Measurements from ENCODE around the gene RNF38.

Gene RNF38

GRCh38 chr9:36433386-36433785, 33.3 kb upstream of the RNF38 start:
- peaks cover 5% of the 10 kb centered on the region for H3K36me3 ChIP-seq
- no peak for TF ChIP-seq CTCF (IDR thresholded peaks at IDR 0.05)
- no peak overlapping the region for H3K27ac ChIP-seq
- no peak overlapping the region for H3K4me3 ChIP-seq (ENCODE audit: low read depth in 1 of 2, low read length in 1 of 2)
- H3K9me3 ChIP-seq: no peaks in the 10 kb centered on the region
- no peaks in the 10 kb centered on the region for H3K27me3 ChIP-seq
- H3K4me1 ChIP-seq (ENCODE audit: control insufficient read depth in 1 of 2, insufficient read depth in 1 of 2, low read depth in 1 of 2, low read length in 1 of 2): no peaks in the 10 kb centered on the region

- Histone ChIP-seq H3K4me1 (ENCODE audit: control insufficient read depth in 1 of 2, insufficient read depth in 1 of 2, low read depth in 1 of 2, low read length in 1 of 2) (no peaks in the 10 kb centered on the region), H3K36me3 (peaks cover 5% of the 10 kb centered on the region), H3K9me3 (no peaks in the 10 kb centered on the region), H3K27me3 (no peaks in the 10 kb centered on the region), H3K27ac (no peak overlapping the region), H3K4me3 (ENCODE audit: low read depth in 1 of 2, low read length in 1 of 2) (no peak overlapping the region)
- no peak for TF ChIP-seq CTCF (IDR thresholded peaks at IDR 0.05)
Observed at GRCh38 chr9:36431078-36431477, 31.0 kb upstream of the RNF38 start.

GRCh38 chr9:36426945-36427344, 26.9 kb upstream of the RNF38 start:
- no peak overlapping the region for H3K4me3 ChIP-seq (ENCODE audit: low read depth in 1 of 2, low read length in 1 of 2)
- no peaks in the 10 kb centered on the region for H3K4me1 ChIP-seq (ENCODE audit: control insufficient read depth in 1 of 2, insufficient read depth in 1 of 2, low read depth in 1 of 2, low read length in 1 of 2)
- TF ChIP-seq CTCF (IDR thresholded peaks at IDR 0.05): no peak
- no peak overlapping the region for H3K27ac ChIP-seq
- H3K9me3 ChIP-seq: no peaks in the 10 kb centered on the region
- peaks cover 8% of the 10 kb centered on the region for H3K36me3 ChIP-seq
- no peaks in the 10 kb centered on the region for H3K27me3 ChIP-seq

GRCh38 chr9:36426348-36426747, 26.3 kb upstream of the RNF38 start:
- no peaks in the 10 kb centered on the region for H3K4me1 ChIP-seq (ENCODE audit: control insufficient read depth in 1 of 2, insufficient read depth in 1 of 2, low read depth in 1 of 2, low read length in 1 of 2)
- no peaks in the 10 kb centered on the region for H3K9me3 ChIP-seq
- no peaks in the 10 kb centered on the region for H3K27me3 ChIP-seq
- TF ChIP-seq CTCF (IDR thresholded peaks at IDR 0.05): no peak
- H3K27ac ChIP-seq: no peak overlapping the region
- H3K36me3 ChIP-seq: peaks cover 9% of the 10 kb centered on the region
- no peak overlapping the region for H3K4me3 ChIP-seq (ENCODE audit: low read depth in 1 of 2, low read length in 1 of 2)

- Histone ChIP-seq H3K27ac (no peak overlapping the region), H3K4me3 (ENCODE audit: low read depth in 1 of 2, low read length in 1 of 2) (no peak overlapping the region), H3K36me3 (peaks cover 16% of the 10 kb centered on the region), H3K27me3 (no peaks in the 10 kb centered on the region), H3K4me1 (ENCODE audit: control insufficient read depth in 1 of 2, insufficient read depth in 1 of 2, low read depth in 1 of 2, low read length in 1 of 2) (no peaks in the 10 kb centered on the region), H3K9me3 (no peaks in the 10 kb centered on the region)
- TF ChIP-seq CTCF (IDR thresholded peaks at IDR 0.05): no peak
Observed at GRCh38 chr9:36424289-36425055, 24.4 kb upstream of the RNF38 start.

Measured in neutrophil (primary cell).